K562 (cell line): ENCODE results near the gene CBL. TPM values are rescaled to one million over a fixed set of nuclear protein-coding genes. Genes with fewer than 3 reads are reported as not detected.

Source experiments
- ATAC-seq: fragments of 200-7000 bp; cut with Tn5 transposase; 3 replicates; pipeline ENCODE4 v1.9.1; 2020; ENCODE audit warnings: moderate library complexity
- BruUV-seq: library from RNA; stranded (reverse); fragments of 400-500 nt; replicated peaks from 2 replicates; lab custom pipeline; 2021; lab: Mats Ljungman, UMichigan
- CTCF ChIA-PET: fragments of 300-600 bp; formaldehyde crosslinking; extraction: SDS; loops from one replicate; lab custom pipeline; 2021; ENCODE audit warnings: low intra/inter-chr PET ratio; lab: Yijun Ruan, JAX
- POLR2A ChIA-PET: fragments of 300-600, 350-650 bp; sonication (Branson Sonifier 250); formaldehyde crosslinking; extraction: SDS; loops from one replicate; lab custom pipeline; 2021; ENCODE audit warnings: antibody characterized with exemption, inconsistent platforms; lab: Yijun Ruan, JAX
- DNase-seq, 4 experiments: peaks; one replicate each; pipeline versions ENCODE4 v3.0.0 to v3.0.0-alpha.2; 2011 to 2018; ENCODE audit warnings: low spot score in 3 of 4, mixed read lengths in 3 of 4; ENCODE audit errors: extremely low read depth in 1 of 4
- FAIRE-seq: peaks from 2 replicates; lab custom pipeline; 2011; peaks lifted over from hg19 to GRCh38; lab: Jason Lieb, UNC
- H2AFZ ChIP-seq: 2 replicates; pipeline ENCODE4 v1.6.0; 2011; ENCODE audit warnings: low read depth, low read length, control low read depth, inconsistent platforms
- H3K27ac ChIP-seq: fragments of 200-600 bp; 3 replicates; pipeline ENCODE4 v1.8.0; 2011; ENCODE audit warnings: low read depth, mild to moderate bottlenecking, control low read depth, inconsistent platforms, low read length, moderate library complexity, mixed read lengths; ENCODE audit errors: extremely low read depth
- H3K27me3 ChIP-seq, 2 experiments: fragments of 300-600 bp in 1 of 2; 2 replicates in 1 of 2; 3 replicates in 1 of 2; pipeline versions ENCODE4 v1.6.0 to v1.8.0; 2011; ENCODE audit warnings: inconsistent platforms in 2 of 2, low read length in 2 of 2, mild to moderate bottlenecking in 1 of 2, mixed read lengths in 1 of 2, moderate library complexity in 1 of 2; ENCODE audit not compliant: control insufficient read depth in 2 of 2, insufficient read depth in 2 of 2
- H3K36me3 ChIP-seq: fragments of 300-600 bp; 3 replicates; pipeline ENCODE4 v1.8.0; 2011; ENCODE audit warnings: mild to moderate bottlenecking, low read length, inconsistent platforms; ENCODE audit not compliant: control insufficient read depth, insufficient read depth
- H3K4me1 ChIP-seq, 2 experiments: fragments of 200-600 bp in 1 of 2; replicated peaks in 1 of 2; 2 replicates in 1 of 2; 3 replicates in 1 of 2; pipeline versions ENCODE4 v1.5.1 to v1.8.0; 2011; ENCODE audit warnings: inconsistent platforms in 2 of 2, low read length in 2 of 2, mild to moderate bottlenecking in 1 of 2, mixed read lengths in 1 of 2, moderate library complexity in 1 of 2; ENCODE audit not compliant: control insufficient read depth in 2 of 2, insufficient read depth in 2 of 2
- H3K4me2 ChIP-seq: 2 replicates; pipeline ENCODE4 v1.6.1; 2011; ENCODE audit warnings: low read length, control low read depth, inconsistent platforms, mixed read lengths; ENCODE audit not compliant: insufficient read depth
- H3K4me3 ChIP-seq: fragments of 200-600 bp; sonication (generic), shearing (Covaris generic); 2 replicates; pipeline ENCODE4 v1.5.1; 2016; ENCODE audit warnings: control low read depth, inconsistent platforms
- H3K79me2 ChIP-seq: fragments of 200-600 bp; 3 replicates; pipeline ENCODE4 v1.8.0; 2011; ENCODE audit warnings: low read length, inconsistent platforms; ENCODE audit not compliant: control insufficient read depth, insufficient read depth
- H3K9ac ChIP-seq, 2 experiments: 2 replicates each; pipeline versions ENCODE4 v1.6.0 to v1.6.1; 2011; ENCODE audit warnings: low read depth in 2 of 2, low read length in 2 of 2, control low read depth in 1 of 2, inconsistent platforms in 1 of 2, mild to moderate bottlenecking in 1 of 2, mixed read lengths in 1 of 2; ENCODE audit not compliant: insufficient read depth in 1 of 2
- H3K9me1 ChIP-seq: one replicate; pipeline ENCODE4 v1.6.0; 2011; ENCODE audit warnings: inconsistent platforms, mild to moderate bottlenecking, low read length, moderate library complexity; ENCODE audit not compliant: control insufficient read depth, insufficient read depth
- H3K9me3 ChIP-seq: replicated peaks from 2 replicates; pipeline ENCODE4 v1.5.1; 2011; ENCODE audit warnings: low read depth, low read length, inconsistent platforms; ENCODE audit not compliant: control insufficient read depth, insufficient read depth
- H4K20me1 ChIP-seq: replicated peaks from 2 replicates; pipeline ENCODE4 v1.6.1; 2011; ENCODE audit warnings: low read length, inconsistent platforms, mixed read lengths; ENCODE audit not compliant: control insufficient read depth, insufficient read depth
- JUNB ChIP-seq: fragments of 450-650 bp; formaldehyde crosslinking; conservative IDR thresholded peaks from 2 replicates; pipeline ENCODE4 v1.4.0; 2020; ENCODE audit warnings: mild to moderate bottlenecking
- NR1H2 ChIP-seq: sonication (generic); formaldehyde crosslinking; IDR thresholded peaks from 2 replicates; pipeline ENCODE4 v1.4.0; 2020; ENCODE audit warnings: mild to moderate bottlenecking, missing genetic modification reagents
- SP1 ChIP-seq: sonication (generic); formaldehyde crosslinking; IDR thresholded peaks from 2 replicates; pipeline ENCODE4 v1.8.1; 2022; ENCODE audit warnings: mild to moderate bottlenecking, missing genetic modification reagents
- WGBS: fragments of 100-300 bp; shearing (Covaris generic); methylation state at CpG from one replicate; pipeline ENCODE4 v1.1.6; 2016; ENCODE audit warnings: low coverage, mixed read lengths; ENCODE audit not compliant: insufficient coverage; ENCODE audit errors: missing lambda C conversion rate; 5-methylcytosine and 5-hydroxymethylcytosine counted together
- in situ Hi-C: fragments of 300-500 bp; cut with MboI; formaldehyde crosslinking; loops from 4 replicates; pipeline ENCODE4 v1.15.0; 2018; ENCODE audit warnings: inconsistent platforms, mixed read lengths
- intact Hi-C: fragments of 100-400 bp; cut with micrococcal nuclease; formaldehyde crosslinking; loops from 2 replicates; pipeline ENCODE4 v1.14.2; 2022
- polyA plus RNA-seq, 8 experiments: library from polyadenylated mRNA; depleted of rRNA in 4 of 8; stranded (reverse) in 5 of 8; unstranded in 3 of 8; fragments of >200 nt; fragmentation: Nextera tagmentation in 2 of 8; fragmentation: Illumina TruSeq in 1 of 8; extraction: Ambion mirVana in 2 of 8; extraction: Trizol in 1 of 8; gene quantifications; 2 replicates each; pipeline versions ENCODE4 v1.2.1 to v1.2.3, GENCODE V29; 2011 to 2014; ENCODE audit warnings: inconsistent platforms in 1 of 8, missing spikeins in 1 of 8
- total RNA-seq, 7 experiments: library from RNA; depleted of rRNA in 6 of 7; stranded (reverse); fragments of >200 nt in 6 of 7; fragmentation: Illumina TruSeq in 2 of 7; extraction: Trizol in 2 of 7; gene quantifications; 2 replicates each; pipeline versions ENCODE4 v1.2.1 to v1.2.3, GENCODE V29; 2011 to 2021; ENCODE audit warnings: low replicate concordance in 1 of 7
- TF ChIP-seq, protein P1 (sequence below): fragments of 450-650 bp; formaldehyde crosslinking; IDR thresholded peaks from 2 replicates; pipeline ENCODE4 v1.4.0; 2020; ENCODE audit warnings: mild to moderate bottlenecking, moderate library complexity

Gene CBL
- total and polyA plus RNA-seq, 9 of the 15 experiments (the other 6 are each of a cell fraction or from before 2014, with no cell fraction given) = 3.2 to 24.9 (median 9.9) TPM

DNA sequence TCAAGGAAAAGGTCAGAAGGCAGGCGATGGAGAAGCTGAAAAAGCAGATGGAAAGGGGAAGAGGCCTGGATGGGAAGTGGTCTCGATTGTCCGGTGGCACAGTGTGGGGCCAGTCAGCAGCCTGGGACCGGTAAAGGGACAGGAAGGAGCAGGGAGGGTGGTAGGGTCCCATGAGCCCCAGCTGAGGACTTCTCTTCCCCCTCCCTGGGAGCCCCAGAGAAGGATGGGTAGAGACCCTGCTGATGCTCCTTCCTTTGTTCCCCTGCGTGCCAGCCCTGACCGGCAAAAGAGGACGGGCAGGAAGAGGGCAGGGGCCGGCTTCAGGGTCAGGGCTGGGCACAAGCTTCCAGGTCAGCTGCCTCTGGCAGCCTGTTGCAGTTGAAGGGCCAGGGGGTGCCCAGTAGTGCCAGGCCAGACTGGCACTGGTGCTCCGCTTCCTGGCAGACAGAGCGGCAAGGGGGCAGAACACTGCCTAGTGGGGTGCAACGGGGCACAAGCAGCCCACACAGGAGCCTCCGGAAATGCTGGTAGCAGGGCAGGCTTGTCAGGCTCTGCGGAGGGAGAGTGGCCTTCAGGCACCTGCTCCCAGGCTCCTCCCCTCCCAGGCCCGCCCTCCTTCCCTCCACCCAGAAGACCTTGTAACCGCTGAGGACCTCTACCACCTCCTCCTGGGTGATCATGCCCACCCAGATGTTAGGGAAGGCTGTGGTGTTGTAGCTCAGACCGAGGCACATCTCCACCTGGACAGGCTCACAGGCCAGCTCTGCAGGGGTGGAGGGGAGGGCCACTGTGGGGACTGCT is 135.3 kb downstream of the CBL start:
- ChIA-PET POLR2A (interaction anchor here (0.7 kb wide), 1 partner anchor 1072 kb away, joined by 3 read pairs; no protein-coding TSS in a partner anchor), CTCF (no interaction called here)
- H2AFZ ChIP-seq = no peak overlapping the region
- peak overlapping the region in 1 of 2 experiments; percentile 43; a peak in 1 of 4 replicates for H3K9ac ChIP-seq
- intact Hi-C loops (no loop called here), in situ Hi-C loops (no loop called here)
- peaks cover 0 to 19% of the 10 kb centered on the region in 2 experiments; a peak in 3 of 5 replicates for H3K27me3 ChIP-seq
- no peak for TF ChIP-seq JUNB (CRISPR knock-in tag)
- 0 out of 2 replicates have a peak, but pooled peaks have one; percentile 30 for TF ChIP-seq SP1 (CRISPR knock-in tag)
- 0 out of 2 replicates have a peak, but pooled peaks have one; percentile 55 for TF ChIP-seq NR1H2 (CRISPR knock-in tag)
- TF ChIP-seq, protein P1, sequence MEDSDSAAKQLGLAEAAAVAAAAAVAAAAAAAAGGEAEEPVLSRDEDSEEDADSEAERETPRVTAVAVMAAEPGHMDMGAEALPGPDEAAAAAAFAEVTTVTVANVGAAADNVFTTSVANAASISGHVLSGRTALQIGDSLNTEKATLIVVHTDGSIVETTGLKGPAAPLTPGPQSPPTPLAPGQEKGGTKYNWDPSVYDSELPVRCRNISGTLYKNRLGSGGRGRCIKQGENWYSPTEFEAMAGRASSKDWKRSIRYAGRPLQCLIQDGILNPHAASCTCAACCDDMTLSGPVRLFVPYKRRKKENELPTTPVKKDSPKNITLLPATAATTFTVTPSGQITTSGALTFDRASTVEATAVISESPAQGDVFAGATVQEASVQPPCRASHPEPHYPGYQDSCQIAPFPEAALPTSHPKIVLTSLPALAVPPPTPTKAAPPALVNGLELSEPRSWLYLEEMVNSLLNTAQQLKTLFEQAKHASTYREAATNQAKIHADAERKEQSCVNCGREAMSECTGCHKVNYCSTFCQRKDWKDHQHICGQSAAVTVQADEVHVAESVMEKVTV (CRISPR knock-in tag) = no peak
- DNase-seq (no peak), ATAC-seq (no peak), FAIRE-seq (no peak)
- 33% methylated on average over 12 of the region's 16 CpGs for WGBS
- H3K4me3 ChIP-seq = no peak overlapping the region
- H3K36me3 ChIP-seq = peaks cover 9% of the 10 kb centered on the region; the same call in 1 of the 3 replicates
- H3K4me1 ChIP-seq = peaks cover 23 to 58% of the 10 kb centered on the region in 2 experiments; a peak in 4 of 5 replicates
- H3K79me2 ChIP-seq = peaks cover 10% of the 10 kb centered on the region; the same call in 2 of the 3 replicates
- no peak overlapping the region for H3K4me2 ChIP-seq
- H3K9me3 ChIP-seq = no peaks in the 10 kb centered on the region
- H3K9me1 ChIP-seq = no peaks in the 10 kb centered on the region
- no TSS peak for BruUV-seq
- no peaks in the 10 kb centered on the region; the same call in 1 of the 2 replicates for H4K20me1 ChIP-seq
- no peak overlapping the region for H3K27ac ChIP-seq
